Spleen (tissue), 7 donors: ENCODE results near the gene SEMA3G.

Experiments
- POLR2AphosphoS5 ChIP-seq, 3 donors: sonication (generic); formaldehyde crosslinking; IDR thresholded peaks; one replicate each; pipeline ENCODE4 v1.5.1; 2017; ENCODE audit warnings: antibody characterized with exemption in 3 of 3
- TF ChIP-seq, protein P1 (sequence below), 11 experiments: fragments of 200-600 bp in 7 of 11; fragments of 450-650 bp in 4 of 11; sonication (generic) in 4 of 11; IDR thresholded peaks in 8 of 11; conservative IDR thresholded peaks in 3 of 11; 1 replicate in 7 of 11; 2 replicates in 4 of 11; pipeline versions ENCODE4 v1.4.0 to v1.8.0; 2016 to 2021; ENCODE audit warnings: antibody characterized with exemption in 11 of 11, inconsistent platforms in 4 of 11, mild to moderate bottlenecking in 1 of 11
- donor health status: DM: no; HTN: no; CAD: no; lungs with moderate emphysema.
- donor health status: DM: no; HTN: no; CAD: no.
- donor health status: DM: no; HTN: no; CAD: no.

DNA sequence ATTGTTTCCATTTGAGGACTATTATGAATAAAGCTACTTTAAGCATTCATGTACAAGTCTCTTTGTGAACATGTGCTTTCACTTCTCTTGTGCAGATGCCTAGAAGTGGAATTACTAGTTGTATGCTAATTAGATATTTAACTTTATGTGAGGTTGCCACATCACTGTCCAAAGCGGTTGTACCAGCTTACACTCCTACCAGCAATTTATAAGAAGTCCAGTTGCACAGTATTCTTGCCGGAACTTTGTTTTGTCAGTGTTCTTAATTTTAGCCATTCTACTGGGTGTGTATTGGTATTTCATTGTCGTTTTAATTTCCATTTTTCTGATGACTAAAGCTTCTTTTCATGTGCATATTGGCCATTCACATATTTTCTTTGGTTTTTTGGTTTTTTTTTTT lies 29.1 kb downstream of the SEMA3G start:
- TF ChIP-seq, protein P1, sequence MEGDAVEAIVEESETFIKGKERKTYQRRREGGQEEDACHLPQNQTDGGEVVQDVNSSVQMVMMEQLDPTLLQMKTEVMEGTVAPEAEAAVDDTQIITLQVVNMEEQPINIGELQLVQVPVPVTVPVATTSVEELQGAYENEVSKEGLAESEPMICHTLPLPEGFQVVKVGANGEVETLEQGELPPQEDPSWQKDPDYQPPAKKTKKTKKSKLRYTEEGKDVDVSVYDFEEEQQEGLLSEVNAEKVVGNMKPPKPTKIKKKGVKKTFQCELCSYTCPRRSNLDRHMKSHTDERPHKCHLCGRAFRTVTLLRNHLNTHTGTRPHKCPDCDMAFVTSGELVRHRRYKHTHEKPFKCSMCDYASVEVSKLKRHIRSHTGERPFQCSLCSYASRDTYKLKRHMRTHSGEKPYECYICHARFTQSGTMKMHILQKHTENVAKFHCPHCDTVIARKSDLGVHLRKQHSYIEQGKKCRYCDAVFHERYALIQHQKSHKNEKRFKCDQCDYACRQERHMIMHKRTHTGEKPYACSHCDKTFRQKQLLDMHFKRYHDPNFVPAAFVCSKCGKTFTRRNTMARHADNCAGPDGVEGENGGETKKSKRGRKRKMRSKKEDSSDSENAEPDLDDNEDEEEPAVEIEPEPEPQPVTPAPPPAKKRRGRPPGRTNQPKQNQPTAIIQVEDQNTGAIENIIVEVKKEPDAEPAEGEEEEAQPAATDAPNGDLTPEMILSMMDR (IDR thresholded peaks at IDR 0.05 in 8 of 11, conservative IDR thresholded peaks at IDR 0.05 in 3 of 11) = no peak
- TF ChIP-seq POLR2AphosphoS5 (IDR thresholded peaks at IDR 0.05) = no peak
